Tibial artery (tissue), 4 donors: Measurements from ENCODE around the gene TPK1.
"Not testable (repeated sequence)": the region's sequence is repeated elsewhere in the genome, so short reads cannot be mapped to it uniquely, and the experiment has no call there.

ENCODE experiments used
- DNase-seq, 2 donors: peaks; one replicate each; pipeline ENCODE4 v3.0.0-alpha.2; 2019
- H3K27ac ChIP-seq, 2 donors: fragments of 200-600 bp; sonication (generic) in 1 of 2; 1 replicate in 1 of 2; 2 replicates in 1 of 2; pipeline ENCODE4 v1.5.1; 2018 to 2019; ENCODE audit warnings: mild to moderate bottlenecking in 1 of 2
- H3K27me3 ChIP-seq, 2 donors: fragments of 200-600 bp; sonication (generic) in 1 of 2; one replicate each; pipeline versions ENCODE4 v1.5.1 to v1.6.0; 2016 to 2019
- H3K36me3 ChIP-seq, 3 donors: fragments of 200-600 bp; sonication (generic) in 2 of 3; one replicate each; pipeline ENCODE4 v1.5.1; 2016 to 2019; ENCODE audit warnings: mild to moderate bottlenecking in 2 of 3
- H3K4me1 ChIP-seq, 4 donors: fragments of 200-600 bp; sonication (generic) in 2 of 4; 1 replicate in 3 of 4; 2 replicates in 1 of 4; pipeline ENCODE4 v1.5.1; 2016 to 2019
- H3K4me3 ChIP-seq, 2 donors: fragments of 200-600 bp; sonication (generic) in 1 of 2; 1 replicate in 1 of 2; 2 replicates in 1 of 2; pipeline ENCODE4 v1.5.1; 2018 to 2019; ENCODE audit warnings: mild to moderate bottlenecking in 2 of 2
- H3K9me3 ChIP-seq, 3 donors: fragments of 200-600 bp; sonication (generic) in 1 of 3; one replicate each; pipeline ENCODE4 v1.5.1; 2016 to 2019
- CTCF ChIP-seq, 2 experiments: fragments of 200-600 bp in 1 of 2; fragments of 450-650 bp in 1 of 2; IDR thresholded peaks; one replicate each; pipeline ENCODE4 v1.5.1; 2017 to 2019; ENCODE audit warnings: antibody characterized with exemption in 2 of 2, mild to moderate bottlenecking in 1 of 2, moderate library complexity in 1 of 2
- intact Hi-C: fragments of 100-400 bp; cut with DNase I; formaldehyde crosslinking; loops from one replicate; pipeline ENCODE4 v1.15.0; 2023; ENCODE audit warnings: low total_unique reads

Gene TPK1

GRCh38 chr7:144731661-144732351 lies 104.0 kb downstream of the TPK1 start:
- no peak for DNase-seq
- Histone ChIP-seq H3K4me3 (no peak overlapping the region), H3K4me1 (peaks cover 0 to 24% (median 2%) of the 10 kb centered on the region in 4 donors), H3K9me3 (no peaks in the 10 kb centered on the region), H3K27ac (peak overlapping the region; percentile 13 to 16), H3K36me3 (no peaks in the 10 kb centered on the region), H3K27me3 (no peaks in the 10 kb centered on the region)
- TF ChIP-seq CTCF (IDR thresholded peaks at IDR 0.05), result no peak
- intact Hi-C loops, result no loop called here

GRCh38 chr7:144730224-144730623 lies 105.6 kb downstream of the TPK1 start:
- H3K4me1 ChIP-seq, result peaks cover 0 to 31% (median 2%) of the 10 kb centered on the region in 4 donors
- no peak for DNase-seq
- H3K4me3 ChIP-seq, result no peak overlapping the region
- intact Hi-C loops, result no loop called here
- no peaks in the 10 kb centered on the region for H3K27me3 ChIP-seq
- no peaks in the 10 kb centered on the region for H3K9me3 ChIP-seq
- no peaks in the 10 kb centered on the region for H3K36me3 ChIP-seq
- H3K27ac ChIP-seq, result no peak overlapping the region
- no peak for TF ChIP-seq CTCF (IDR thresholded peaks at IDR 0.05)

- no peak for TF ChIP-seq CTCF (IDR thresholded peaks at IDR 0.05)
- Histone ChIP-seq H3K27ac (no peak overlapping the region), H3K4me1 (peaks cover 0 to 32% (median 2%) of the 10 kb centered on the region in 4 donors), H3K4me3 (no peak overlapping the region), H3K27me3 (no peaks in the 10 kb centered on the region), H3K9me3 (no peaks in the 10 kb centered on the region), H3K36me3 (no peaks in the 10 kb centered on the region)
- DNase-seq, result no peak
- intact Hi-C loops, result no loop called here
Measured at GRCh38 chr7:144729226-144729625, 106.6 kb downstream of the TPK1 start.

- no peaks in the 10 kb centered on the region for H3K9me3 ChIP-seq
Measured at GRCh38 chr7:144728551-144728950, 107.3 kb downstream of the TPK1 start.

GRCh38 chr7:144726840-144727239 lies 109.0 kb downstream of the TPK1 start:
- H3K27ac ChIP-seq, DNase-seq, H3K4me3 ChIP-seq, intact Hi-C loops, H3K9me3 ChIP-seq, H3K27me3 ChIP-seq, H3K36me3 ChIP-seq: not testable (repeated sequence)
- peaks cover 0 to 27% (median 2%) of the 10 kb centered on the region in 4 donors for H3K4me1 ChIP-seq

More at GRCh38 chr7:144728551-144728950, 107.3 kb downstream of the TPK1 start:
- no peak for DNase-seq
- intact Hi-C loops, result no loop called here
- no peaks in the 10 kb centered on the region for H3K27me3 ChIP-seq
- no peak overlapping the region for H3K4me3 ChIP-seq
- H3K4me1 ChIP-seq, result peaks cover 0 to 32% (median 2%) of the 10 kb centered on the region in 4 donors
- TF ChIP-seq CTCF (IDR thresholded peaks at IDR 0.05), result no peak
- no peak overlapping the region for H3K27ac ChIP-seq
- H3K36me3 ChIP-seq, result no peaks in the 10 kb centered on the region

GRCh38 chr7:144725070-144725469 lies 110.8 kb downstream of the TPK1 start:
- no peak for TF ChIP-seq CTCF (IDR thresholded peaks at IDR 0.05)

More at GRCh38 chr7:144725070-144725469, 110.8 kb downstream of the TPK1 start:
- no peak overlapping the region for H3K27ac ChIP-seq
- intact Hi-C loops, result no loop called here
- no peak overlapping the region for H3K4me3 ChIP-seq
- no peak for DNase-seq
- H3K36me3 ChIP-seq, result no peaks in the 10 kb centered on the region
- no peaks in the 10 kb centered on the region for H3K9me3 ChIP-seq
- peaks cover 0 to 16% (median 0%) of the 10 kb centered on the region in 4 donors for H3K4me1 ChIP-seq
- no peaks in the 10 kb centered on the region for H3K27me3 ChIP-seq
